HS-5 (cell line): ENCODE data around the gene NAT9.

Experiments used
- DNase-seq: peaks from one replicate; pipeline ENCODE4 v3.0.0-alpha.2; 2012; ENCODE audit warnings: low read depth

Gene NAT9

DNA sequence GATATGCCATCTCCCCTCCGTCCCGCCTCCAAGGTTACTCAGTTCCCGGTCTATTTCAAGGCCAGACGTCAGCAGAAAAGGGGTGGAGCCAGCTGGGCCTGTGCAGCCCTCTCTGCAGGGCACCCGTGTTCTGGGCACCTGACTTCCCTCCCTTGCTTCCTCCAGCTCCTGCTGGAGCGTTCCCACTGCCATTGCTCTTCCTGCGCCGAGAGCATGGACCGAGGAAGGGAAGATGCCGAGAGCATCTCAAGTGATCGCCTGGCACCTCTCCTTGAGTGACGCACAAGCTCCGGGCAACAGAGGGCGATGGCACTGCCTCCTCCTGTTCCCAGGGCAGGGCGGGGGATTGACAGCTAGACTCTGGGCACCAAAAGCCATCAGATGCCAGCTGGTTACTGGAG, 29.4 kb upstream of the NAT9 start:
- DNase-seq = no peak

DNA sequence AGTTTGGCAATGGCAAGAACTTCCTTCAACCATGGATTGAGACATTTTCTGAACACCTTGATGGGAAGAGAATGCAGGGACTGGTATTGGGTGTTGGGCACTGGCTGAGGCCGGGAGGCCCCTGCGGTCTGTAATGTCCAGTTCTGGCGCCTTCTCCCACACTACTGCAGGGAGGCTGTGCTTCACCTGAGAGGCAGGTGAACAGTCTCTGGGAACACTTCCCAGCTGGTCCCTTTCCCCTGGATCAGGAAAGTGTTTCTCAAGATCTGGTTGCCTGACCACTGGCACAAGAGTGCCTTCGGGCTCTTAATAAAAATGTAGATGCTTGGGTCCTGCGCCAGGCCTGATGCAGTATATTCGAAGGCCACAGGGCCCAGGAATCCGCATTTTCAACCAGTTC, 28.5 kb upstream of the NAT9 start:
- DNase-seq = no peak

DNA sequence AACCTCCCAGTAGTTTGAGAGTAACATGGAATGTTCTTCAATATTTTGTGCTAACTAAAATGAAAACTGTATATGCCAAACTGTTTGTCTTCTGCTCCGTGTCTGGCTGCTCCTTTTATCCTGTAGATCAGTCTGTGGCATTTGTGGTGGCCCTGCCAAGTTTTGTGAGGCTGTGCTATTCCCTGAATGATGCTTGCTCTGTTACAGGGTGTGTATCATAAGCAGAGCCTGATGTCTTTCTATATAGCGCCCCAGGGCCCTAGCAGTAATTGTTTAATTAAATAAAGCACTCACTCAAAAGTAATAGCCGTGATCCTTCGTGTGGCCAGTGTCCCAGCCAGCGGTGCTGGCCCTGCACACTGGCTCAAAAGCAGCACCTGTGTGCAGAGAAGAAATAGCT, 27.8 kb upstream of the NAT9 start:
- DNase-seq = no peak

DNA sequence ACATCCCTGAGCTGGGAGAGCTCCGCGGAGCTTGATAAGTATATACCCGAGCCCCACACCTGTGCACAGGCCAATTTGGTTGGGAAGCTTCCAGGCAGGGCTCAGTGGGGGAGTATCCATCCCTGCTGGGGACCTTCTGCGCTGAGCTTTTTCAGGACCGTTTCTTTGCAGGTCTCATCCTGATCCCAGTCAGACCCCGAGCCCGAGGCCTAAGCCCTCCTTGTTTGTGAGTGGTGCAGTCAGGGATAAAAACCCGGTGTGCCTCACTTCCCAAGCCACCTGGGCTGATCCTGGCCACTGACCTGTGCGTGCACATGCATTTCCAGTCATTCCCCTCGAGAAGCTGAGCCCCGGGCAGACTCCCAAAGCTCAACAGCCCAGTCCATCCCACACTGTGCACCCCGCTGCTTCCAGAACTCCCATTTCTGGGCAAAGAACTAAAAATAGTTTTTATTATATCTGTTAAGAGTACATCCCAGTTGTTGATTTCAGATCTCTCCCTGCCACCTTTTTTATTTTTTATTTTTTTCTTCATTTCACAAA, 27.3 kb upstream of the NAT9 start:
- no peak for DNase-seq

DNA sequence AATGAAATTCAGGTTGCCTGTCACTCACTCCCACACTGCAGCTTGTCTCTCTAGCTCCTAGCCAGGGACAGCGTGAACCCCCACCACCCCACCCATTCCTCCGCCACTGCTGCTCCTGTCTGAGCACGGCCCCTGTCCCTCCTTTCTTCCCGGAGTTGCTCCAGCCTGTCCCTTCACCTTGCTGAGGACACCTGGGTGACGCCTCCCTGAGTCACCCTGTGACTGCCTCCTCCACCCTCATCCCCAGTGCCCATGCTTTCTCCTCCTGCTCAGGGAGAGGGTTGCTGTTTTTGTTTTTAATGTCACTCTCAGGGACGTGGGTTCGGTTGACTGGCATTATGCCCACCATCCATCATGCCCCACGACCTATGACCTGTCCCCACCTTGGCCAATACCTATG, 25.8 kb upstream of the NAT9 start:
- DNase-seq = no peak

DNA sequence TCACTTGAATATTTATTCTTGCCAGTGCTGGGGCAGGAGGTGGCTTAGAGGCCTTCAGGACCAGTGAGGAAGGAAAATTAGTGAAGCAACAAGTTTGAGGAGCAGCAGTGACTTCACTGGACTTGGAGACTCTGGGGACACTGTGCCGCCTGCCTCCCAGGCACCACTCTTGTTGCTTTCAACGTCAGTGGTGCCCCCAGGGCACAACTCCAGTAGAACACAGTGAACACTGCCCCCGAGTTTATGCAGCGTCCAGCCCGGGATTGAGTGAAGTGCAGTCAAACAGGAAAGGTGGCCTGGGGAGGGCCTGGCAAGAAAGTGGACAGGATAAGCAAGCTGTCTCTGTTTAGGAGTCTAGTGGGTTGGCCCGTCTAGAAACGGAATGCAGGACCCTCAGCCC, 24.4 kb upstream of the NAT9 start:
- DNase-seq = no peak

DNA sequence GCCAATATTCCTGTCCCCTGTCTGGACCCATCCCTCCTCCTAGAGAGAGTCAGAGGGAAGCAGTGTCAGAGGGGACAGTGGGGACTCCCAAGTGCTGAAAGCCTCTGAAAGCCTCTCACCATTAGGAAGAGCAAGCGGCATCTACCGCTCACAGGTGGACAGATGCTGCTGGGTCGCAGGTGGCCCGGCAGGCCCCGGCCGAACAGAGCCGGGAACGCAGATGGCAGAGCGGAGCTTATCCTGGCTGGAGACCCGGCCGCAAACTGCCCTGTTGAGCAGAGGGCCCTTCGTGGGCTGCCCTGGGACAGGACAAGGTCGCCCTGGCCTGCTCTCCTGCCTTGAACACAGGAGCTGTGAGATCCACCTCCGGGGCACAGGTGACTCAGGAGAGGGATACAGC, 23.0 kb upstream of the NAT9 start:
- no peak for DNase-seq

DNA sequence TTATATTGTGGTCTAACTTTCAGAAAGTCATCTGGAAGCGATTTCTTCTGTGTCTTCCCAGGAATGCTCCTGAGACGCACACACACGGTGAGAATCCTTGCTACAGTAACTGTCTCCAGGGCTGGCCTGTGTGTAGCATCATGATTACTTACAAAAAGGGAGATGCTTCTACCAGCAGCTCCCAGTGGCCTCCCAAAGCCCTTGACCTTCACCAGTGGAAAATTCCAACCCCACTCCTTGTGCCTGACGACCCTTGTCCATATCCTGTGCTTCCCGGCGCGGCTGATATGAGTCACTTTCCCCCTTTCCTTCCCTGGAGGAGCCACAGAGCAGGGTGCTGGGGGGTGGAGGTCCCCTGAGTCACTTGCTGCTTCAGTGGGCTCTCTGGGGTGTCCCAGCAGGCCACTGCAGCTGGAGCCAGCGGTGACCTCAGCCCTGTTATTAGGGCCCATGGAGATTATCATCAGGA, 22.1 kb upstream of the NAT9 start:
- no peak for DNase-seq

DNA sequence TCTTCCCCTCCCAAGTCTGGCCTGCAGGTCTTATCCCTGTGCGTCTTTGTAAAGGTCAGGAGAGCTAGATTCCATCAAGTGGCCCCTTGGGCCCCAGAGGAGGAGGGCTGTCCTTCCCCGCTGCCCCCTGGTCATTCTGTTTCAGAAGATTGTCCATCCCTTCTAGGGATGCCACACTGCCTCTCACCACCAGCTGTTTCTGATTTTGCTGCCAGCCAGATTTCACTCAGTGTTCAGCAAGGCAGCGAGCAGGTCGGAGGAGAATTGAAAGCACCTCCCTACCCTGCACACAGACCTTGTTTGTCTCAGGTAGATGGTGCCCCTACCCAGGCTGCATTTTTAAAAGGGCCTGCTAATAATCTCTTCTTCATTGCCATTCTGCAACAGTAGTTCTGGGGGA, 21.7 kb upstream of the NAT9 start:
- DNase-seq = no peak

DNA sequence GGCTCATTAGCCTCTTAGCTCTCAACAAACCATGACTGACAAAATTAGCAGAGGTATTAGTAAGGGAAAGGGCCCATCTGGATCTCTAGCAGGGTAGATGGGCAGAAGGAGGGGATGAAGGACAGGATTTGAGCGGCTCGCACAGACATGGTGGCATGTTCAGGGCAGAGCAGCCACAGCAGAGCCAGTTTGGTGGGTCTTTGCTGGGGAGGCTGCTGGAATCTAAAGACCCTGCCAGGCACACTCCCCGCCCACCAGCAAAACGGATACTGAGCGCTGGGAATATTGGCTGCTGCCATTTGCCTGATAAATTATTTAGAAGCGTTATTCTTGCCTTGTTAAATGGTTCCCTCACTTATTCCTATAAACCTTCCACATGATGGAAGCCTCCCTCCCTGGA, 20.7 kb upstream of the NAT9 start:
- no peak for DNase-seq

DNA sequence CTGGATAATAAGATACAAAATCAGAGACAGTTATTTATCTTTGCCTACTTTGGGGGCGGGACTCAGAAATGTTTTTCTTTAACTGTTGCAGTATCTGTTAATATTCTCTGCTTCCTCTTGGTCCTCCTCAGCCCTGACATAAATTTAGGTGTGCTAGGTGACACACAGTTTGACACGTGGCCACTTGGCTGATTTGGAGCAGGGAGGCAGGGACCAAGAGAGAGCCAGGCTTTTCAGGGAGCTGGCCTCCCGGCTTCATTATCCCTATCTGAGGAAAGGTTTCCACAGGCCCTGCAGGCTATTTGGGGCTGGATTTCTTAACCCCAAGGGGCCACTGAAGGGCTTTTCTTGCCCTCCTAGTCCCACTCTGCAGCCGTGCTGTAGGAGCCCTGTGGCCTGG, 20.1 kb upstream of the NAT9 start:
- DNase-seq = no peak

DNA sequence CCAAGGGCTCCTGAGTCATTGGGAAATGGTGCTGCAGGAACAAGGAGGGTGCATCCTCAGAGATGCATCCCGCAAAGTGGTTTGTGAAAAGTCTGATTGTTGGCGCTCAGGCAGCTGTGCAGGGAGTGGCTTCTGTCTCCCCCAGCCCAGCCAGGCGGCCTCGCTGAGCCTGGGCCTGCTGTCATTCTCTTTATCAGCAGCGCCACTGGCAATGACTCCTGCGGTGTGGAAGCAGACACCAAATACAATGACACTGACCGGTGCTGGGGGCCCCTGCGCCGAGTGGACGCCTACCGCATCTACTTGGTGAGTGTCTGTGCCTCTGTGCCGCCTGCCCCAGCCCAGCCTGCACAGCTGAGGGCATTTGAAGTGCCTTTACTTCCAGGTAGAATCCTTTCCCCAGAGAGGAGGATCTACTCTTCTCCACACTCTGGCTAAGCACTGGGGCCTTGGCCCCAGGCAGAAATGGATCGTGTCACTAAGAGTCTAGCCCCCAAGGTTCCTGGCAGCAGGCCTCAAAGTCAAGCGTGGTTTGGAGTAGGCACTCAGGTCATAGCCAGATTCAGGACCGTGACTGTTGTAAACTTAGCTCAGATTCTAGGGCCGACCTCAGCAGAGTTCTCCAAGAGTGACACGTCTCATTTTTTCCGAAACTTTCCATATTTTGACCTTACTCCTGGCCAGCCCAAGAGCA, 19.3 kb upstream of the NAT9 start:
- DNase-seq = no peak

DNA sequence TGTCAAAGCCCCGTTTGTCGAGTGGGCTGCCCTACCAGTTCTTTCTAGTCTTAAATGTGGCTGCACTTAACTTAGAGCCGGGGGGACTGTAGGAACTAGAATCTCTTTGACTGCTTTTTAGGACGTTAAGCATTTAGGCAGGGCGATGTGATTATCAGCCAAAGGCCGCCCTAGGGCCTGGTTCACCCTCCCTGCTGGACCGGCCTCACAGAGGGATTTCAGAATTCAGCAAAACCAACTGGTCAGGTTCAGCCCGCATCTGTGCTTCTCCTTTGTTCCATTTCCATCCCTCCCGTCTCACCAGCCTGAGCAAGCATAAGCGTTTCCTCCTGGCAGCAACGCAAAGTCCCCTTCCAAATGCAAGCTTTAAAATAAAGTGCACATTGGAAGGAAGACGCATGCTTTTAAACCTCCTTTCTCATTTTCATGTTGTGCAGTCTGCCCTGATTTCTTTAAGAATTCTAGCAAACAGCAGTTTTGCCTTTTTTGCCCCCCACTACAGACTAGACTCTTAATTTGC, 16.5 kb upstream of the NAT9 start:
- DNase-seq = no peak

DNA sequence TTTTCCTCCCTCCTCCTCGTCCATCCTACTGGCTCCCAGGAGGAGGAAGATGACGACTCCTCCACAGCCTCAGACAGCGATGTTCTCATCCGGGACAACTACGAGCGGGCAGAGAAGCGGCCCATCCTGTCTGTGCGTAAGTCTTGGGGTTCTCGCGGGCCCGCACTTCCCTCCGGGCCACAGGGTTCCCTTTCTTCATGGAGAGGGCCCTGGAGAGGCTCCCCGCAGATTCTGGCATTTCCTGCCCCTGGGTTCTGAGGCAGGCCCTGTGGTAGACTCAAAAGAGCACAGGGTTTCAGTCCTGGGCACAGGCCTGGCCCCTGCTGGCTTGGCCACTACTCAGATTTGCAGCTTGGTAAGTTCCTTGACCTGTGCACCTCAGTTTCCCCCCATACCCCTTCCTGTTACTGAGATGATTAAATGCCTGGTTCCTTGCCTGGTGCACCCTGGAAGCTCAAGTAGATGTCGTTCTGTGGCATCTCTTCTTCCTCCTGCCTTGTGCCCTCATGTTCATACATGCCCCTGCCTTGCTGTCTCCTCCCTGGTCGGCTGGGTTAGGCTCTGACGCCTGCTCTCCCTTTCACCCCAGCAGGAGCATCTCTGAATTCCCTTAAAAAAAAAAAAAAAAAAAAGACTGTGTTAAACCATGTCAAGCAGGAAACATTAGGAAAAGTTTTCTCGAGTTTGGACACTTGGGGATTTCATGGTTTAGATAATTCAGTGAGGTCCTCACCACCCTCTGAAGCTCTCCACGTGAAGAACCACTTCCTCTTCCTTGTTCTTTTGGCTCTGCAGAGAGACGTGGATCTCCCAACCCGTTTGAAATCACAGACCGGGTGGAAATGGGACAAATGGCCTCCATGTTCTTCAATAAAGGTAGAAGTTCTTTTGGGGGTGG, 14.3 kb upstream of the NAT9 start:
- no peak for DNase-seq

DNA sequence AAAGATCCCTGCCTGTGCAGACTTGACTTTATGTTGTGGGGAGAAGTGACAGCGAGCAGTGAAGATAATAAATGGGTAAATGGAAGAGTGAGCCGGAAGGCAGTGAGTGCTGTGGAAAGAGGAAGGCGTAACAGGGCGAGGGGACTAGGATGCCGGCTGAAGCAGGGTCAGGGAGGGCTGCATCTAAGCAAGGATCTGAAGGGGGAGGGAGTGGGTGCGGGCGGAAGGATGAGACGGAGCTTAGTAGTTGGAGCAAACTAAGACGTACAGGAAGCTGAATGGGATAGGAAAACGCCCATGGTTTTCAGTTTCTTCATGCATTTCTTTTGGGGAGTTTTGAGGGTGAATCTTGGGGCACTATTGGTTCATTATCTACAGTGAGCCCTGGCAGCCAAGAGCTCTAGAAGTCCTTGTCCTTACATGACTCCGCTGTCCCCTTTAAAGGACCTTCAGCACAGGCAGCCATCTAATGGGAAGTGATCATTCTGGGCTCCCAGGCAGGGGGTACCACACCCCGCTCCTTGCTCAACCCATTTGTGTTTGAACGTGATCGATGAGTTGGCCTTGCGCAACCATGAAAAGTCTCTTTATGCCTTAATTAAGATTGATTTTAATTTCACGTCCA, 10.4 kb upstream of the NAT9 start:
- no peak for DNase-seq

DNA sequence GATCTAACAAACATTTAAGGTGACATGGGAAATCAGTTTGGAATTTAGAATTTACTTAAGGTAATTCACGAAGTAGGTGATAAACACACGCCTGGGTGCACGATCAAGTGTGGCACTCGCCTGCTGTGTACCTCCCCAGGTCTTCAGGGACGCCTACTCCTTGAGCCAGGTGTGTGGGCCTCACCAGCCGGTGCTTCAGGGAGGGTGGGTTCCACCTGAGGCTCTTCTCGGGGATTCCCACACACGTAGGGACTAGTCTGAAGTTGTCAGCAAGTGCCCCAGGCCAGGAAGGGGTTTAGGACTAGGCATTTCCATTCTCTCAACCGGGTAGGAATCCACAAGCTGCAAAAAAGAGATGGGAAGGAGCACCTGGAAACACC, 9.8 kb upstream of the NAT9 start:
- no peak for DNase-seq

DNA sequence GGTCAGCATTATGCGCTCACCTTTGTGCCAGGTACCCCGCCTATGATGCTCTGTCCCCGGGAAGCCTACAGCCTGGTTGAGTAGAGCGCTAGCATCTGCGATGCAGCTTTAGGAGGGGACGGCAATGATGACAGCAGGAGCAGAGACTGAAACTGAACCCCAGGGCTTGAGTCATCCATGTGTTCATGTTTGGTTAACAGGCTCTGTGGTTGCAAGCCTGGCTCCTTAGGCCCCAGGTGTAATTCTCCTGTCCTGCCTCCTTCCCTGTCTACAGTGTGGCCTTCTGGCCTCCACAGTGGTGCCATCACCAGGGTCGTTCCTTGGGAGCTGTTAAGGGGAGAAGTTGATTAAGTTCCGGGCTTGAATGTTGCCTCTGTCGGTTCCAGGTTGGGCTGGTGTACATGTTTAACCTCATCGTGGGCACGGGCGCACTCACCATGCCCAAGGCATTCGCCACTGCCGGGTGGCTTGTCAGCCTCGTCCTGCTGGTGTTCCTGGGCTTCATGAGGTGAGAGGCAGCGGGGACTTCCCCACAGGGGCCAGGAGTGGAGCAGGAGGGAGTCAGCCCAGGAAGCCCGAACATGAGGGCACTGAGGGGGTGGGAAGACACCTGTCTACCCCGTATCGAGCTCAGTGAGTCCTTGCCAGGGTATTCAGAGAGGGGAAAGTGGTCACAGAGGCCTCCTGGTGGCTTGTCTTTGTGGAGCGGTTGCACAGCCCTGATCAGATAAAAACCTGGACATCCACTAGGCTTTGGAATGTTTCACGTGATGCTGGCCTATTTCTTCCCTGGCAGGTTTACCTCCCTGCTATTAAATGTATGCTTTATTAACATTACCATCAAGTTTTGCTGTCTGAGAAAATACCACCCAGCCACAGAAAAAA, 9.2 kb upstream of the NAT9 start:
- DNase-seq = no peak

DNA sequence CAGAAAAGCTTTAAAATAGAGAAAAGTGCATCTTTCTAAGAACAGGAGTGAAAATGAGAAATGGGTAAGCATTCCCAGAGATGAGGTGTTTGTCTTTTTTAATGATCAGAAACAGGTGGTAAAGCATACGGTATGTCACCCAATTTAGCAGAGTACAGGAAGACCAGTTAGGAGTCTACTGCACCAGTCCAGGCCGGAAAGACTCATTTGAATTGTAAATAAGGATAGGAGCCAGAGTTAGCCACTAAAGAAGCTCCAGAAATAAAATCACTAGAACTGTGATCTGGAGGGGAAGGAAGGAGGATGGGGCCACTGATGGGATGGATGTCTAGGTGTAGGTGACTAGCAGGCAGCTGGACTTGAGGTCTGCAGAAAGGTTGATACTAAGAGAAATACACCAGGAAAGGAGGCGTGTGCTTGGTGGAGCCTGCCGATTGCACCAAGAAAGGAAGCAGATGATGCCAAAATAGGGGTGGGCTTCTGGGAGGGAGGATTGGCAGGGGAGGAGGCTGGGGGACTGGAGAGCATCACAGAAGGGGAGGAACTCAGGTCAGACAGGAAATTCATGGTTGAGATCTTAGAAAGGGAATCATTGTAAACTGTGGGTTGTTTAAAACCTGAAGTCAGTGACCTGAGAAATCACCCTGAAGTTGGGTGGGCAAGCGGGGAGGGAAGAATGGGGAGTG, 8.1 kb upstream of the NAT9 start:
- no peak for DNase-seq

DNA sequence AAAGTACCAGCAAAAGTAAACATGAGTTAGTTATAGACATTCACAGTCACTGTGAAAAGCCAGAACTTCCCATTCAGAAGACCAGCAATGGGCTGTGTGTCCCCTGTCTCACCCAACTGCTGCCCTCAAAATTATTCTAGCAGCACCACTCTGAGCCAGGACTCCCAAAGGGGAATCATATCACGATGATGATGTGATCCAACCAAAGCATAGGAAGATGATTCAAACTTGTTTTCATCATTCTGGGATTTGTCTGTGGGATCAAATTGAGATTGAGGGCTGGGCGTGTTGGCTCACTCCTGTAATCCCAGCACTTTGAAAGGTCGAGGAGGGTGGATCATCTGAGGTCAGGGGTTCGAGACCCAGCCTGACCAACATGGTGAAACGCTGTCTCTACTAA, 6.4 kb upstream of the NAT9 start:
- no peak for DNase-seq

DNA sequence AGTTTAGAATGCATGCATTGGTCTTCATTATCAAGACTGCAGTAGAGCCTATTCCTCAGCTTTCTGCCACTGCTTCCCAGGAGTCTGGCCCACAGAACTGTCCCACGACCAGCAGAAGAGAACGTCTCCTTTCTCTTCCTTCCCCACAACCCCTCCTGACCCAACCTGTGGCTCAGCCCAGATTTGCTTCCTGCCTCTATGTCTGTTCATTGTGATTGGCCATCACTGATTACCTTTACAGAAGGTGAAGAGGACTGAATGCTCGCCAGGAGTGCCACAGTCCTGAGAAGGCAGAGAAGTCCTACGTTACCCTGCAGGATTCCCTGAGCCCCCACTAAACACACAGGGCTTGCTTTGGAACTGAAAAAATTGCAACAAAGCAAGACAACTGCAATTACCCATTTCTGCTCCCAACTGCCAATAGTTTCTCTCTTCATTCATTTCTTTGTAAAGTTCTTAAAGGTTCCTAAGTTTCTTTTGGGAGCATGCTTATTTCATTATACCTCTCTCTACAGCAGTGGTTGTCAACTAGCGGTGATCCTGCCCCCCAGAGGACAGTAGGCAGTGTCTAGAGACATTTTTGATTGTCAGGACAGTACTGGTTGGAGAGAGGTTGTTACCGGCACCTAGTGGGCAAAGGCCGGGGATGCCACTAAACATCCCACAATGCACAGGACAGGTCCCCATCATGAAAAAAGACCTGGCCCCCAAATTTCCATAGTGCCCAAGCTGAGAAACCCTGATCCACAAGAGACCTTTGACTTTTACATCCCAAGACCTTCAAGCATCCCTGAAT, 4.5 kb upstream of the NAT9 start:
- no peak for DNase-seq
